GM19025 (cell line): Measurements from ENCODE around the gene CNBD2.
"Not testable (repeated sequence)": the region's sequence is repeated elsewhere in the genome, so short reads cannot be mapped to it uniquely, and the experiment has no call there.

Experiments
- ATAC-seq: cut with Tn5 transposase; IDR thresholded peaks from one replicate; pipeline ENCODE4 v1.9.1; 2021; ENCODE audit warnings: mild to moderate bottlenecking, low read depth, moderate library complexity; ENCODE audit not compliant: unreplicated experiment

The CNBD2 gene

GRCh38 chr20:36017048-36017951 is 48.9 kb downstream of the CNBD2 start:
- ATAC-seq = no peak

GRCh38 chr20:36018208-36018988 is 50.0 kb downstream of the CNBD2 start:
- ATAC-seq = no peak

- not testable (repeated sequence) for ATAC-seq
Measured at GRCh38 chr20:36026131-36026530, 57.7 kb downstream of the CNBD2 start.

- ATAC-seq = no peak
Measured at GRCh38 chr20:36028106-36028808, 59.9 kb downstream of the CNBD2 start.

- no peak for ATAC-seq
Measured at GRCh38 chr20:36030149-36030548, 61.8 kb downstream of the CNBD2 start.

GRCh38 chr20:36031806-36032205 is 63.4 kb downstream of the CNBD2 start:
- ATAC-seq = no peak

GRCh38 chr20:36034875-36035274 is 66.5 kb downstream of the CNBD2 start:
- no peak for ATAC-seq

- ATAC-seq = no peak
Measured at GRCh38 chr20:36035745-36036144, 67.4 kb downstream of the CNBD2 start.

GRCh38 chr20:36036688-36037087 is 68.3 kb downstream of the CNBD2 start:
- ATAC-seq = no peak

- ATAC-seq = no peak
Measured at GRCh38 chr20:36040571-36040970, 72.2 kb downstream of the CNBD2 start.

GRCh38 chr20:36043441-36043840 is 75.1 kb downstream of the CNBD2 start:
- no peak for ATAC-seq

- ATAC-seq = no peak
Measured at GRCh38 chr20:36043892-36044515, 75.6 kb downstream of the CNBD2 start.

- no peak for ATAC-seq
Measured at GRCh38 chr20:36045373-36045714, 77.0 kb downstream of the CNBD2 start.

GRCh38 chr20:36046073-36046798 is 77.8 kb downstream of the CNBD2 start:
- not testable (repeated sequence) for ATAC-seq

GRCh38 chr20:36049408-36049807 is 81.0 kb downstream of the CNBD2 start:
- not testable (repeated sequence) for ATAC-seq

GRCh38 chr20:36050436-36051317 is 82.3 kb downstream of the CNBD2 start:
- ATAC-seq = peak; percentile 96

- no peak for ATAC-seq
Measured at GRCh38 chr20:36051318-36052116, 83.1 kb downstream of the CNBD2 start.

GRCh38 chr20:36052117-36052513 is 83.7 kb downstream of the CNBD2 start:
- no peak for ATAC-seq
